ENCODE data around the gene C1orf122. TPM values are rescaled to one million over a fixed set of nuclear protein-coding genes. Genes with fewer than 3 reads are reported as not detected.

Gene C1orf122
- total RNA-seq, 1 donor from 2014 or later, result 26.1 TPM

DNA sequence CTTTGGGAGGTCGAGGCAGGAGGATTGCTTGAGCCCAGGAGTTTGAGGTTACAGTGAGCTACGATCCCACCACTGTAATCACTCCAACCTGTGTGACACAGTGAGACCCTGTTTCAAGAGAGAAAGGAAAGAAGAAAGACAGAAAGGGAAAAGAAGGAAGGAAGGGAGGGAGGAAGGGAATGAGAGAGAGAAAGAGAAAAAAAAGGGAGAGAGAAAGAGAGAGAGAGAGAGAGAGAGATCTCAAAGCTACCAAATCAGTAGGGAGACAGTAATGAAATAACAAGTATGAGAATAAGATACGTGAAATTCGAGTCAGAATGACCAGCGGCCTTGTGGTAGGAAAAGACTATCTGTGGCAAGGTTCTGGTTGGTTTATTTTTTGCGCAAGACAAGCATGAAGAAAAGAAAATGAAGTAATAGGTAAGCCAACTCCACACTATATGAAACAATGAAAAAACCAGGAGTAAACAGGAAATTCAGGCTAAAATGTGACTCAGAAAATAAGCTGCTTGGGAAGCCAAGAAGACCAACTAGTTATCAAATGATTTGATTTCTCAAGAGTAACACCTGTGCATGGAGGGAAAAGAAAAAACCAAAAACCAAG lies 42.9 kb downstream of the C1orf122 start:
- H3K36me3 ChIP-seq (ENCODE audit: control insufficient read depth, insufficient read depth, low read length), result peaks cover 8% of the 10 kb centered on the region
- TF ChIP-seq, protein P1, sequence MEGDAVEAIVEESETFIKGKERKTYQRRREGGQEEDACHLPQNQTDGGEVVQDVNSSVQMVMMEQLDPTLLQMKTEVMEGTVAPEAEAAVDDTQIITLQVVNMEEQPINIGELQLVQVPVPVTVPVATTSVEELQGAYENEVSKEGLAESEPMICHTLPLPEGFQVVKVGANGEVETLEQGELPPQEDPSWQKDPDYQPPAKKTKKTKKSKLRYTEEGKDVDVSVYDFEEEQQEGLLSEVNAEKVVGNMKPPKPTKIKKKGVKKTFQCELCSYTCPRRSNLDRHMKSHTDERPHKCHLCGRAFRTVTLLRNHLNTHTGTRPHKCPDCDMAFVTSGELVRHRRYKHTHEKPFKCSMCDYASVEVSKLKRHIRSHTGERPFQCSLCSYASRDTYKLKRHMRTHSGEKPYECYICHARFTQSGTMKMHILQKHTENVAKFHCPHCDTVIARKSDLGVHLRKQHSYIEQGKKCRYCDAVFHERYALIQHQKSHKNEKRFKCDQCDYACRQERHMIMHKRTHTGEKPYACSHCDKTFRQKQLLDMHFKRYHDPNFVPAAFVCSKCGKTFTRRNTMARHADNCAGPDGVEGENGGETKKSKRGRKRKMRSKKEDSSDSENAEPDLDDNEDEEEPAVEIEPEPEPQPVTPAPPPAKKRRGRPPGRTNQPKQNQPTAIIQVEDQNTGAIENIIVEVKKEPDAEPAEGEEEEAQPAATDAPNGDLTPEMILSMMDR (IDR thresholded peaks at IDR 0.05; ENCODE audit: insufficient read depth, low read length, severe bottlenecking), result no peak
- DNase-seq (ENCODE audit: low read depth) (peak; percentile 88), FAIRE-seq (no peak)
- no peaks in the 10 kb centered on the region for H3K27me3 ChIP-seq (ENCODE audit: control insufficient read depth, insufficient read depth, low read length)
- no peak overlapping the region for H3K4me3 ChIP-seq (ENCODE audit: low read depth, low read length)

GRCh38 chr1:37851262-37851661 lies 43.7 kb downstream of the C1orf122 start:
- Histone ChIP-seq H3K4me3 (ENCODE audit: low read depth, low read length) (no peak overlapping the region), H3K36me3 (ENCODE audit: control insufficient read depth, insufficient read depth, low read length) (peaks cover 8% of the 10 kb centered on the region), H3K27me3 (ENCODE audit: control insufficient read depth, insufficient read depth, low read length) (no peaks in the 10 kb centered on the region)
- no peak for DNase-seq (ENCODE audit: low read depth)
- no peak for FAIRE-seq
- TF ChIP-seq, protein P1 (IDR thresholded peaks at IDR 0.05; ENCODE audit: insufficient read depth, low read length, severe bottlenecking), result no peak

- DNase-seq (ENCODE audit: low read depth), result peak; percentile 59
- Histone ChIP-seq H3K27me3 (ENCODE audit: control insufficient read depth, insufficient read depth, low read length) (no peaks in the 10 kb centered on the region), H3K4me3 (ENCODE audit: low read depth, low read length) (no peak overlapping the region), H3K36me3 (ENCODE audit: control insufficient read depth, insufficient read depth, low read length) (peaks cover 8% of the 10 kb centered on the region)
- no peak for FAIRE-seq
- TF ChIP-seq, protein P1 (IDR thresholded peaks at IDR 0.05; ENCODE audit: insufficient read depth, low read length, severe bottlenecking), result no peak
Measured at GRCh38 chr1:37851782-37852210, 44.2 kb downstream of the C1orf122 start.

DNA sequence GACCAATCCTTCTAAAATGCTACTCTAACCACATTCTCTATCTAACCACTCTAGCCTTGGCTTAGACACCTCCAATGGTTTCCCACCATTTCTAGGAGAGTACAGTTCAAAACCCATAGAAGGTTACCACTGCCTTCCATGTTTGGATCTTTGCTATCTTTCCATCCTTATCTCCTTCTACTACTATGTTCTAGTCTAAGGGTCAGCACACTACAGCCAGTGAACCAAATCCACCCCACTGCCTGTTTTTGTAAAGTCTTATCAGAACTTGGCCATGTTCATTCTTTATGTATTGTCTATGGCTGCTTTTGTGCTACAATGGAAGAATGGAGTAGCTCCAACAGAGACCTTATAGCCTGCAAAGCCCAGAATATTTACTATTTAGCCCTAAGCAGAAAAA lies 45.6 kb downstream of the C1orf122 start:
- peaks cover 11% of the 10 kb centered on the region for H3K36me3 ChIP-seq (ENCODE audit: control insufficient read depth, insufficient read depth, low read length)
- no peaks in the 10 kb centered on the region for H3K27me3 ChIP-seq (ENCODE audit: control insufficient read depth, insufficient read depth, low read length)
- H3K4me3 ChIP-seq (ENCODE audit: low read depth, low read length), result no peak overlapping the region
- FAIRE-seq, result no peak
- no peak for DNase-seq (ENCODE audit: low read depth)
- TF ChIP-seq, protein P1 (IDR thresholded peaks at IDR 0.05; ENCODE audit: insufficient read depth, low read length, severe bottlenecking), result no peak

- no peak overlapping the region for H3K4me3 ChIP-seq (ENCODE audit: low read depth, low read length)
- DNase-seq (ENCODE audit: low read depth) (no peak), FAIRE-seq (no peak)
- H3K36me3 ChIP-seq (ENCODE audit: control insufficient read depth, insufficient read depth, low read length), result peaks cover 11% of the 10 kb centered on the region
- TF ChIP-seq, protein P1 (IDR thresholded peaks at IDR 0.05; ENCODE audit: insufficient read depth, low read length, severe bottlenecking), result no peak
- H3K27me3 ChIP-seq (ENCODE audit: control insufficient read depth, insufficient read depth, low read length), result no peaks in the 10 kb centered on the region
Measured at GRCh38 chr1:37854406-37854805, 46.8 kb downstream of the C1orf122 start.

Other genes with a start within 250 kb of the C1orf122 start
- 64.5 and 73.4 TPM in 2 replicates for gene GNL2, start 211.9 kb upstream of the C1orf122 start, total RNA-seq
- gene RSPO1, start 172.9 kb upstream of the C1orf122 start, total RNA-seq, result not detected in 2 replicates
- 0.26 and 0.38 TPM in 2 replicates for gene CDCA8, start 115.3 kb upstream of the C1orf122 start, total RNA-seq
- 0.13 and 0.26 TPM in 2 replicates for gene EPHA10, start 42.7 kb upstream of the C1orf122 start, total RNA-seq
- gene MANEAL, start 13.9 kb upstream of the C1orf122 start, total RNA-seq, result 0.26 TPM in 2 replicates
- gene YRDC, start 418 bp downstream of the C1orf122 start, total RNA-seq, result 25.6 and 47.9 TPM in 2 replicates
- gene MTF1, start 51.8 kb downstream of the C1orf122 start, total RNA-seq, result 3.7 and 5.6 TPM in 2 replicates
- 5.6 and 8.4 TPM in 2 replicates for gene INPP5B, start 139.3 kb downstream of the C1orf122 start, total RNA-seq
- 83.2 and 90.6 TPM in 2 replicates for gene SF3A3, start 182.2 kb downstream of the C1orf122 start, total RNA-seq
- 2.6 and 6.7 TPM in 2 replicates for gene FHL3, start 197.7 kb downstream of the C1orf122 start, total RNA-seq
- gene UTP11, start 204.9 kb downstream of the C1orf122 start, total RNA-seq, result 20.5 and 20.9 TPM in 2 replicates
- under 0.01 and 0.13 TPM in 2 replicates for gene POU3F1, start 239.0 kb downstream of the C1orf122 start, total RNA-seq